Stomach (tissue), 4 donors: Measurements from ENCODE around the gene DNAAF9.

Source experiments
- CTCF ChIP-seq, 7 experiments: fragments of 450-650 bp in 4 of 7; fragments of 200-600 bp in 3 of 7; sonication (generic) in 3 of 7; IDR thresholded peaks; one replicate each; pipeline ENCODE4 v1.5.1; 2016 to 2019; ENCODE audit warnings: antibody characterized with exemption in 7 of 7, control low read depth in 2 of 7, mild to moderate bottlenecking in 1 of 7
- POLR2A ChIP-seq, 4 donors: fragments of 450-650 bp; IDR thresholded peaks; one replicate each; pipeline ENCODE4 v1.6.1; 2016; ENCODE audit warnings: antibody characterized with exemption in 4 of 4, control low read depth in 2 of 4, mild to moderate bottlenecking in 1 of 4, moderate library complexity in 1 of 4

DNA sequence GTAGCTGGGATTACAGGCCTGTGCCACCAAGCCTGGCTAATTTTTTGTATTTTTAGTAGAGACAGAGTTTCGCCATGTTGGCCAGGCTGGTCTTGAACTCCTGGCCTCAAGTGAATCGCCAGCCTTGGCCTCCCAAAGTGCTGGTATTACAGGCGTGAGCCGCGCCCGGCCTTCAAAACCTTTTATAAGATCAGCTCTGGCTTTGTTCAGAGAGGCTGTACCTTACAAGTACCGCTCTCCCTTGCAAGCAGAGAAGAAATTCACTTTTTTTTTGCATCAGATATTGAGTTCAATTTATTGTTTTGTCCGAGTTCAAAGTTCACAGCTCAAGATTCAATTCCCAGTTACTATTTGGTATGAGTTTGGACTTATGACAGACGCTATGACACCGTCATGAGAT is 1.9 kb upstream of the DNAAF9 start:
- TF ChIP-seq CTCF (IDR thresholded peaks at IDR 0.05) (no peak), POLR2A (IDR thresholded peaks at IDR 0.05) (no peak)
